HG03457 (cell line): ENCODE data around the gene COL6A1.
"Not testable (repeated sequence)": the region's sequence is repeated elsewhere in the genome, so short reads cannot be mapped to it uniquely, and the experiment has no call there.

Source experiments
- ATAC-seq: cut with Tn5 transposase; IDR thresholded peaks from one replicate; pipeline ENCODE4 v1.9.1; 2021; ENCODE audit warnings: moderate number of reproducible peaks; ENCODE audit not compliant: unreplicated experiment

Gene COL6A1

GRCh38 chr21:45965084-45965809 is 16.3 kb upstream of the COL6A1 start:
- no peak for ATAC-seq

- no peak for ATAC-seq
Measured at GRCh38 chr21:45966791-45967394, 14.7 kb upstream of the COL6A1 start.

GRCh38 chr21:45969921-45970673 is 11.5 kb upstream of the COL6A1 start:
- ATAC-seq, result no peak

GRCh38 chr21:45970674-45971615 is 10.6 kb upstream of the COL6A1 start:
- ATAC-seq, result no peak

- no peak for ATAC-seq
Measured at GRCh38 chr21:45971616-45972352, 9.8 kb upstream of the COL6A1 start.

GRCh38 chr21:45972353-45972715 is 9.2 kb upstream of the COL6A1 start:
- ATAC-seq, result no peak

GRCh38 chr21:45972716-45973474 is 8.7 kb upstream of the COL6A1 start:
- no peak for ATAC-seq

GRCh38 chr21:45973475-45974072 is 8.0 kb upstream of the COL6A1 start:
- ATAC-seq, result no peak

GRCh38 chr21:45974073-45975019 is 7.2 kb upstream of the COL6A1 start:
- ATAC-seq, result no peak

- ATAC-seq, result no peak
Measured at GRCh38 chr21:45975020-45975666, 6.4 kb upstream of the COL6A1 start.

- ATAC-seq, result not testable (repeated sequence)
Measured at GRCh38 chr21:45975667-45976409, 5.7 kb upstream of the COL6A1 start.

- ATAC-seq, result no peak
Measured at GRCh38 chr21:45976701-45977311, 4.8 kb upstream of the COL6A1 start.

- ATAC-seq, result no peak
Measured at GRCh38 chr21:45977396-45977795, 4.2 kb upstream of the COL6A1 start.

GRCh38 chr21:45979141-45979631 is 2.4 kb upstream of the COL6A1 start:
- ATAC-seq, result no peak

- ATAC-seq, result no peak
Measured at GRCh38 chr21:45979651-45980050, 1.9 kb upstream of the COL6A1 start.

- ATAC-seq, result no peak
Measured at GRCh38 chr21:45980271-45980670, 1.3 kb upstream of the COL6A1 start.
